Caco-2 (cell line): ENCODE measurements around the gene FRMD4A. TPM values are rescaled to one million over a fixed set of nuclear protein-coding genes. Genes with fewer than 3 reads are reported as not detected.

ENCODE experiments used
- BruUV-seq: library from RNA; stranded (reverse); fragments of 400-500 nt; replicated peaks from 2 replicates; lab custom pipeline; 2021; lab: Mats Ljungman, UMichigan
- CTCF ChIA-PET: fragments of 300-600 bp; sonication (Branson Sonifier 250); formaldehyde crosslinking; loops from one replicate; lab custom pipeline; 2022; ENCODE audit warnings: antibody characterized with exemption; lab: Charles Lee
- POLR2A ChIA-PET: fragments of 300-600 bp; sonication (Branson Sonifier 250); formaldehyde crosslinking; loops from one replicate; lab custom pipeline; 2022; ENCODE audit warnings: antibody characterized with exemption; lab: Charles Lee
- DNase-seq, 2 experiments: peaks; one replicate each; pipeline versions ENCODE4 v3.0.0 to v3.0.0-alpha.2; 2020 to 2022
- H3K27me3 ChIP-seq: replicated peaks from 2 replicates; pipeline ENCODE4 v1.6.0; 2011; ENCODE audit warnings: low read length; ENCODE audit not compliant: control insufficient read depth, insufficient read depth
- H3K36me3 ChIP-seq: 2 replicates; pipeline ENCODE4 v1.5.1; 2011; ENCODE audit warnings: low read length; ENCODE audit not compliant: control insufficient read depth, insufficient read depth
- H3K4me1 ChIP-seq: fragments of 250-450 bp; sonication (Bioruptor Pico); 2 replicates; pipeline ENCODE4 v1.5.1; 2020; ENCODE audit warnings: mild to moderate bottlenecking
- H3K4me3 ChIP-seq: 2 replicates; pipeline ENCODE4 v1.5.1; 2011; ENCODE audit warnings: low read depth, mild to moderate bottlenecking, control low read depth, low read length
- H3K9me3 ChIP-seq: fragments of 250-450 bp; sonication (Bioruptor Pico); 2 replicates; pipeline ENCODE4 v1.5.1; 2020; ENCODE audit warnings: mild to moderate bottlenecking, moderate library complexity
- H3K27ac Mint-ChIP-seq: one replicate; pipeline ENCODE4 v1.8.0; 2022; ENCODE audit warnings: mixed read lengths; ENCODE audit not compliant: unreplicated experiment
- H3K27me3 Mint-ChIP-seq: one replicate; pipeline ENCODE4 v1.8.0; 2022; ENCODE audit warnings: mixed read lengths; ENCODE audit not compliant: insufficient read depth, unreplicated experiment
- H3K36me3 Mint-ChIP-seq: one replicate; pipeline ENCODE4 v1.8.0; 2022; ENCODE audit warnings: mild to moderate bottlenecking, mixed read lengths; ENCODE audit not compliant: insufficient read depth, unreplicated experiment
- H3K4me1 Mint-ChIP-seq: one replicate; pipeline ENCODE4 v1.8.0; 2022; ENCODE audit warnings: low read depth, mixed read lengths; ENCODE audit not compliant: unreplicated experiment
- H3K4me3 Mint-ChIP-seq: one replicate; pipeline ENCODE4 v1.8.0; 2022; ENCODE audit warnings: mild to moderate bottlenecking, moderate library complexity, mixed read lengths; ENCODE audit not compliant: unreplicated experiment
- H3K9me3 Mint-ChIP-seq: one replicate; pipeline ENCODE4 v1.8.0; 2022; ENCODE audit warnings: mixed read lengths; ENCODE audit not compliant: unreplicated experiment
- intact Hi-C: fragments of 100-400 bp; cut with micrococcal nuclease; formaldehyde crosslinking; loops from one replicate; pipeline ENCODE4 v1.10.0; 2022; ENCODE audit not compliant: unreplicated experiment
- total RNA-seq: library from RNA; stranded (reverse); gene quantifications from 2 replicates; pipeline ENCODE4 v1.2.3, GENCODE V29; 2022
- TF ChIP-seq, protein P1 (sequence below), 2 experiments: fragments of 200-600 bp in 1 of 2; IDR thresholded peaks; 1 replicate in 1 of 2; 2 replicates in 1 of 2; pipeline versions ENCODE4 v1.5.1 to v1.8.0; 2011 to 2022; ENCODE audit warnings: antibody characterized with exemption in 1 of 2, control low read depth in 1 of 2, inconsistent platforms in 1 of 2, low read depth in 1 of 2, low read length in 1 of 2, mild to moderate bottlenecking in 1 of 2, moderate library complexity in 1 of 2; ENCODE audit not compliant: insufficient read depth in 1 of 2, severe bottlenecking in 1 of 2, unreplicated experiment in 1 of 2

The FRMD4A gene
- total RNA-seq, 1 experiment from 2014 or later: 52.1 TPM

DNA sequence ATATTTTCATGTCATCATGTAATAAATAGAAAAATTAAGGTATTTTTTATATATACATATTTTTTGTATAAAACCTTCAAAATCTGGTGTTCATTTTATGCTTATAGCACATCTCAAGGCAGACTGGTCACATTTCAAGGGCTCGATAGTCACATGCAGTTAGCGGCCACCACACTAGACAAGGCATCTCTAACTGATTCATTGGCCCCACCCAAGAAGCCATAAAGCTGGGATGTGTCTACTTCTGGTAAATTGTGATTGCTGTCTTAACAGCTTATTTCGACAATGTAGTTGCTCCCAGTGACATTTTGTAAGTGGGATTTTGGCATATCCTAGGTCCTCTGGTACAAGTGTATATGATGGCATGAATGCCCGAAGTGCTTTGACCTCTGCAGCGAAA, 168.7 kb downstream of the FRMD4A start:
- no peaks in the 10 kb centered on the region for H3K9me3 Mint-ChIP-seq
- TF ChIP-seq, protein P1, sequence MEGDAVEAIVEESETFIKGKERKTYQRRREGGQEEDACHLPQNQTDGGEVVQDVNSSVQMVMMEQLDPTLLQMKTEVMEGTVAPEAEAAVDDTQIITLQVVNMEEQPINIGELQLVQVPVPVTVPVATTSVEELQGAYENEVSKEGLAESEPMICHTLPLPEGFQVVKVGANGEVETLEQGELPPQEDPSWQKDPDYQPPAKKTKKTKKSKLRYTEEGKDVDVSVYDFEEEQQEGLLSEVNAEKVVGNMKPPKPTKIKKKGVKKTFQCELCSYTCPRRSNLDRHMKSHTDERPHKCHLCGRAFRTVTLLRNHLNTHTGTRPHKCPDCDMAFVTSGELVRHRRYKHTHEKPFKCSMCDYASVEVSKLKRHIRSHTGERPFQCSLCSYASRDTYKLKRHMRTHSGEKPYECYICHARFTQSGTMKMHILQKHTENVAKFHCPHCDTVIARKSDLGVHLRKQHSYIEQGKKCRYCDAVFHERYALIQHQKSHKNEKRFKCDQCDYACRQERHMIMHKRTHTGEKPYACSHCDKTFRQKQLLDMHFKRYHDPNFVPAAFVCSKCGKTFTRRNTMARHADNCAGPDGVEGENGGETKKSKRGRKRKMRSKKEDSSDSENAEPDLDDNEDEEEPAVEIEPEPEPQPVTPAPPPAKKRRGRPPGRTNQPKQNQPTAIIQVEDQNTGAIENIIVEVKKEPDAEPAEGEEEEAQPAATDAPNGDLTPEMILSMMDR (IDR thresholded peaks at IDR 0.05; ENCODE audit: insufficient read depth in 1 of 2, low read depth in 1 of 2, low read length in 1 of 2, severe bottlenecking in 1 of 2, unreplicated experiment in 1 of 2): no peak
- no peak overlapping the region for H3K4me3 Mint-ChIP-seq
- H3K27me3 Mint-ChIP-seq: peaks cover 23% of the 10 kb centered on the region
- POLR2A ChIA-PET: interaction anchor here (1.1 kb wide), 1 partner anchor 23 kb away, joined by 8 read pairs; no protein-coding TSS in a partner anchor
- Histone ChIP-seq H3K36me3 (no peaks in the 10 kb centered on the region), H3K4me3 (no peak overlapping the region), H3K27me3 (no peaks in the 10 kb centered on the region), H3K9me3 (no peaks in the 10 kb centered on the region), H3K4me1 (no peaks in the 10 kb centered on the region)
- no peak overlapping the region for H3K27ac Mint-ChIP-seq
- DNase-seq: no peak
- intact Hi-C loops: no loop called here
- no TSS peak for BruUV-seq
- H3K4me1 Mint-ChIP-seq: peaks cover 7% of the 10 kb centered on the region
- H3K36me3 Mint-ChIP-seq: no peaks in the 10 kb centered on the region
- CTCF ChIA-PET: interaction anchor here (1.9 kb wide), 1 partner anchor 24 kb away, joined by 5 read pairs; no protein-coding TSS in a partner anchor

DNA sequence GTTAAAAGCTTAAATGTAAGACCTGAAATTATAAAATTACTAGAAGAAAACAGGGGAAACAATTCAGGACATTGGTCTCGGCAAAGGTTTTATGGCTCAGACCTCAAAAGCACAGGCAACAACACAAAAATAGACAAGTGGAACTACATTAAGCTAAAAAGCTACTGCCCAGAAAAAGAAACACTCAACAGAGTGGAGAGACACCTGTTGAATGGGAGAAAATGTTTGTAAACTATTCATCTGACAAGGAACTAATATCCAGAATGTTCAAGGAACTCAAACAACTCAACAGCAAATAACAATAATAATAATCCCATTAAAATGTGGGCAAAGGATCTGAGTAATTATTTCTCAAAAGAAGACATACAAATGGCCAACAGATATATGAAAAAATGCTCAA, 170.4 kb downstream of the FRMD4A start:
- intact Hi-C loops: no loop called here
- CTCF ChIA-PET: no interaction called here
- H3K9me3 Mint-ChIP-seq: no peaks in the 10 kb centered on the region

DNA sequence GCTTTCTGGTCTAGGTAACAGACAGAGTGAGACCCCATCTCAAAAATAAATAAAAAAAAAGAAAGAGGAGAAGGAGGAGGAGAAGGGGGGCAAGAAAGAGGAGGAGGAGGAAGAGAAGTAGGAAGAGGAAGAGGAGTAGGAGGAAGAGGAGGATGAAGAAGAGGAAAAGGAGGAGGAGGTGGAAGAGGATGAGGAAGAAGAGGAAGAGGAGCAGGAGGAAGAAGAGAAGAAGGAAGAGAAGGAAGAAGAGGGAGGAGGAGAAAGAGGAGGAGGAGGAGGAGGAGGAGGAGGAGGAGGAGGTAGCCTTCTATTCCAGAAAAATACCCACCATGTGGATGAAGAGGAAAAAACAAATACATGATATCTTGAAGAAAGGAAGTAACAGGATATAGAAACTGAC, 172.1 kb downstream of the FRMD4A start:
- no peaks in the 10 kb centered on the region for H3K27me3 ChIP-seq
- H3K4me1 Mint-ChIP-seq: peaks cover 9% of the 10 kb centered on the region
- no peaks in the 10 kb centered on the region for H3K4me1 ChIP-seq
- no peaks in the 10 kb centered on the region for H3K9me3 Mint-ChIP-seq
- H3K27me3 Mint-ChIP-seq: peaks cover 17% of the 10 kb centered on the region
- BruUV-seq: no TSS peak
- DNase-seq: no peak
- H3K4me3 Mint-ChIP-seq: no peak overlapping the region
- H3K9me3 ChIP-seq: peaks cover 6% of the 10 kb centered on the region; the same call in 1 of the 2 replicates
- TF ChIP-seq, protein P1 (IDR thresholded peaks at IDR 0.05; ENCODE audit: insufficient read depth in 1 of 2, low read depth in 1 of 2, low read length in 1 of 2, severe bottlenecking in 1 of 2, unreplicated experiment in 1 of 2): no peak
- no peaks in the 10 kb centered on the region for H3K36me3 Mint-ChIP-seq
- no peak overlapping the region for H3K4me3 ChIP-seq
- CTCF ChIA-PET: no interaction called here
- H3K36me3 ChIP-seq: no peaks in the 10 kb centered on the region
- POLR2A ChIA-PET: no interaction called here
- intact Hi-C loops: no loop called here
- no peak overlapping the region for H3K27ac Mint-ChIP-seq

More for the DNA sequence above, 170.4 kb downstream of the FRMD4A start:
- no peaks in the 10 kb centered on the region for H3K36me3 Mint-ChIP-seq
- H3K4me3 Mint-ChIP-seq: no peak overlapping the region
- Histone ChIP-seq H3K4me1 (no peaks in the 10 kb centered on the region), H3K4me3 (no peak overlapping the region), H3K9me3 (peaks cover 5% of the 10 kb centered on the region; the same call in 1 of the 2 replicates), H3K36me3 (no peaks in the 10 kb centered on the region), H3K27me3 (no peaks in the 10 kb centered on the region)
- H3K4me1 Mint-ChIP-seq: peaks cover 7% of the 10 kb centered on the region
- H3K27ac Mint-ChIP-seq: no peak overlapping the region
- POLR2A ChIA-PET: no interaction called here
- TF ChIP-seq, protein P1 (IDR thresholded peaks at IDR 0.05; ENCODE audit: insufficient read depth in 1 of 2, low read depth in 1 of 2, low read length in 1 of 2, severe bottlenecking in 1 of 2, unreplicated experiment in 1 of 2): no peak
- DNase-seq: no peak
- BruUV-seq: no TSS peak
- peaks cover 20% of the 10 kb centered on the region for H3K27me3 Mint-ChIP-seq
